DND-41 (cell line): Measurements from ENCODE around the gene ANKRD45.

ENCODE experiments used
- EZH2 ChIP-seq: IDR thresholded peaks from 3 replicates; pipeline ENCODE4 v1.6.1; 2012; ENCODE audit warnings: borderline replicate concordance, low read depth, mild to moderate bottlenecking, moderate library complexity, low read length, inconsistent platforms; ENCODE audit not compliant: severe bottlenecking
- TF ChIP-seq, protein P1 (sequence below): IDR thresholded peaks from 2 replicates; pipeline ENCODE4 v1.5.1; 2012; ENCODE audit warnings: borderline replicate concordance, low read length, moderate library complexity, mild to moderate bottlenecking; ENCODE audit not compliant: poor library complexity, severe bottlenecking; ENCODE audit errors: extremely low read depth

DNA sequence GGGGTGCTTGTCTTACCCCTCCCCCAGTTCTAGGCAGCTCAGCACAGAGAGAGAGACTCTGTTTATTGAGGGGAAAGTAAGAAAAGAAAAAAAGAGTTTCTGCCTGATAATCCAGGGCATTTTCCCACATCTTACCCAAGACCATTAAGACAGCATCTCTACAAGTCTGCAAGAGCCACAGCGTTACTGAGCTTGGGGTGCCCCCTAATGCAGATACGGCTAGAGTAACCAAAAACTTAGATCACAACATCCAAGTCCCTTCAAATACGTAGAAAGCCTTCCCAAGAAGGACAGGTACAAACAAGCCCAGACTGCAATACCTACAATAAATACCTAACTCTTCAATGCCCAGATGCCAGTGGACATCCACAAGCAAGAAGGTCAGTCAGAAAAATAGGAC, 40.8 kb downstream of the ANKRD45 start:
- TF ChIP-seq, protein P1, sequence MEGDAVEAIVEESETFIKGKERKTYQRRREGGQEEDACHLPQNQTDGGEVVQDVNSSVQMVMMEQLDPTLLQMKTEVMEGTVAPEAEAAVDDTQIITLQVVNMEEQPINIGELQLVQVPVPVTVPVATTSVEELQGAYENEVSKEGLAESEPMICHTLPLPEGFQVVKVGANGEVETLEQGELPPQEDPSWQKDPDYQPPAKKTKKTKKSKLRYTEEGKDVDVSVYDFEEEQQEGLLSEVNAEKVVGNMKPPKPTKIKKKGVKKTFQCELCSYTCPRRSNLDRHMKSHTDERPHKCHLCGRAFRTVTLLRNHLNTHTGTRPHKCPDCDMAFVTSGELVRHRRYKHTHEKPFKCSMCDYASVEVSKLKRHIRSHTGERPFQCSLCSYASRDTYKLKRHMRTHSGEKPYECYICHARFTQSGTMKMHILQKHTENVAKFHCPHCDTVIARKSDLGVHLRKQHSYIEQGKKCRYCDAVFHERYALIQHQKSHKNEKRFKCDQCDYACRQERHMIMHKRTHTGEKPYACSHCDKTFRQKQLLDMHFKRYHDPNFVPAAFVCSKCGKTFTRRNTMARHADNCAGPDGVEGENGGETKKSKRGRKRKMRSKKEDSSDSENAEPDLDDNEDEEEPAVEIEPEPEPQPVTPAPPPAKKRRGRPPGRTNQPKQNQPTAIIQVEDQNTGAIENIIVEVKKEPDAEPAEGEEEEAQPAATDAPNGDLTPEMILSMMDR: no peak
- no peak for TF ChIP-seq EZH2
